ENCODE results near the gene GRIPAP1.

The GRIPAP1 gene

GRCh38 chrX:49019599-49020249 lies 17.7 kb upstream of the GRIPAP1 start:
- no peak for DNase-seq
- Mint-ChIP-seq H3K4me1 (no peaks in the 10 kb centered on the region), H3K4me3 (no peak overlapping the region), H3K36me3 (ENCODE audit: low read depth) (peaks cover 6% of the 10 kb centered on the region), H3K27ac (no peak overlapping the region), H3K9me3 (peaks cover 40% of the 10 kb centered on the region), H3K27me3 (ENCODE audit: low read depth, poor library complexity) (peaks cover 6% of the 10 kb centered on the region)
- TF ChIP-seq CTCF (IDR thresholded peaks at IDR 0.05), result no peak

- Mint-ChIP-seq H3K4me3 (no peak overlapping the region), H3K27me3 (ENCODE audit: low read depth, poor library complexity) (peaks cover 6% of the 10 kb centered on the region), H3K36me3 (ENCODE audit: low read depth) (no peaks in the 10 kb centered on the region), H3K4me1 (no peaks in the 10 kb centered on the region), H3K9me3 (peaks cover 33% of the 10 kb centered on the region), H3K27ac (no peak overlapping the region)
- DNase-seq, result no peak
- TF ChIP-seq CTCF (IDR thresholded peaks at IDR 0.05), result no peak
Observed at GRCh38 chrX:49019050-49019449, 17.0 kb upstream of the GRIPAP1 start.

GRCh38 chrX:49003696-49004095 lies 1.6 kb upstream of the GRIPAP1 start:
- Mint-ChIP-seq H3K36me3 (ENCODE audit: low read depth) (peaks cover 22% of the 10 kb centered on the region), H3K4me1 (peaks cover 16% of the 10 kb centered on the region), H3K27me3 (ENCODE audit: low read depth, poor library complexity) (peaks cover 9% of the 10 kb centered on the region), H3K4me3 (peak overlapping the region; percentile 42), H3K27ac (no peak overlapping the region), H3K9me3 (peaks cover 37% of the 10 kb centered on the region)
- DNase-seq, result no peak
- no peak for TF ChIP-seq CTCF (IDR thresholded peaks at IDR 0.05)

GRCh38 chrX:49001521-49002090 lies 458 bp downstream of the GRIPAP1 start:
- H3K27me3 Mint-ChIP-seq (ENCODE audit: low read depth, poor library complexity), result peaks cover 6% of the 10 kb centered on the region
- peaks cover 43% of the 10 kb centered on the region for H3K36me3 Mint-ChIP-seq (ENCODE audit: low read depth)
- peak; percentile 11 for DNase-seq
- TF ChIP-seq CTCF (IDR thresholded peaks at IDR 0.05), result no peak
- H3K27ac Mint-ChIP-seq, result peak overlapping the region; percentile 100
- H3K4me3 Mint-ChIP-seq, result peak overlapping the region; percentile 100
- H3K9me3 Mint-ChIP-seq, result peaks cover 50% of the 10 kb centered on the region
- peaks cover 19% of the 10 kb centered on the region for H3K4me1 Mint-ChIP-seq

GRCh38 chrX:49000636-49001035 lies 1.4 kb downstream of the GRIPAP1 start:
- Mint-ChIP-seq H3K27me3 (ENCODE audit: low read depth, poor library complexity) (peaks cover 3% of the 10 kb centered on the region), H3K9me3 (peaks cover 44% of the 10 kb centered on the region)

More at GRCh38 chrX:49000636-49001035, 1.4 kb downstream of the GRIPAP1 start:
- H3K36me3 Mint-ChIP-seq (ENCODE audit: low read depth), result peaks cover 46% of the 10 kb centered on the region
- DNase-seq, result no peak
- H3K27ac Mint-ChIP-seq, result no peak overlapping the region
- peaks cover 19% of the 10 kb centered on the region for H3K4me1 Mint-ChIP-seq
- peak overlapping the region; percentile 100 for H3K4me3 Mint-ChIP-seq
- TF ChIP-seq CTCF (IDR thresholded peaks at IDR 0.05), result no peak
